KOPT-K1 (cell line): ENCODE data around the gene OR7D4.
"Not testable (repeated sequence)": the region's sequence is repeated elsewhere in the genome, so short reads cannot be mapped to it uniquely, and the experiment has no call there.

ENCODE experiments used
- H3K27ac ChIP-seq: fragments of 200-600 bp; sonication (generic); 2 replicates; pipeline ENCODE4 v1.5.1; 2016; ENCODE audit warnings: antibody characterized with exemption, mild to moderate bottlenecking, low read depth, low read length; ENCODE audit not compliant: poor library complexity, severe bottlenecking
- H3K36me3 ChIP-seq: fragments of 200-600 bp; sonication (generic); 2 replicates; pipeline ENCODE4 v1.5.1; 2017; ENCODE audit warnings: antibody characterized with exemption, mild to moderate bottlenecking, low read length, moderate library complexity; ENCODE audit not compliant: insufficient read depth
- H3K9me3 ChIP-seq: fragments of 200-600 bp; sonication (generic); 2 replicates; pipeline ENCODE4 v1.5.1; 2017; ENCODE audit warnings: antibody characterized with exemption, low read length, mild to moderate bottlenecking; ENCODE audit not compliant: insufficient read depth, poor library complexity, severe bottlenecking

The OR7D4 gene

DNA sequence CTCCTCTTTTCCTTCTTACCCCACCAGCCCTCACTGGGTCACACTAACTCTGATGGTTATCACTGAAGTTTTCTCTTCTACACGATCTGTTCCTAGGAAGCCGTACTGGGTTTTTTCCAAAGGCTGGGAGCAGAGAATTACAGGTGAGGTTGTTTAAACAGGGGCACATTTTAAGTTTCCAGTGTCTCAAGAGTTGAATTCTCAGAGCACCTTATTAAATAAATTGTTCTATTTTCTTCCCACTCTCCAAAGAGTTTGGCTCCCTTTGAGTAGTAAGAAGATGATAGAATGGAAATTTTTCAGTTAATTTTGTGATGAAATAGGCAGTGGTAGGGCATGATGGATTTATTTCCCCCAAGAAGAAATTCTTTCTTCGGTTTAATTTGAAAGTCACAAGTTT lies at the start of gene OR7D4:
TSS of gene OR7D4 (minus strand) at position 101 of the 400 bp plus-strand sequence. CDS start 4,752 bp downstream, outside the sequence.
- Histone ChIP-seq H3K36me3 (no peaks in the 10 kb centered on the region), H3K27ac (no peak within 1 kb of the TSS), H3K9me3 (peaks cover 15% of the 10 kb centered on the region)

DNA sequence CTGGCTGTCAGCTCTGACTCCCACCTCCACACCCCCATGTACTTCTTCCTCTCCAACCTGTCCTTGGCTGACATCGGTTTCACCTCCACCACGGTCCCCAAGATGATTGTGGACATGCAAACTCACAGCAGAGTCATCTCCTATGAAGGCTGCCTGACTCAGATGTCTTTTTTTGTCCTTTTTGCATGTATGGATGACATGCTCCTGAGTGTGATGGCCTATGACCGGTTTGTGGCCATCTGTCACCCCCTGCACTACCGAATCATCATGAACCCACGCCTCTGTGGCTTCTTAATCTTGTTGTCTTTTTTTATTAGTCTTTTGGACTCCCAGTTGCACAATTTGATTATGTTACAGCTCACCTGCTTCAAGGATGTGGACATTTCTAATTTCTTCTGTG lies 31.8 kb upstream of the OR7D4 start:
- H3K27ac ChIP-seq, result no peak overlapping the region
- H3K9me3 ChIP-seq, result peaks cover 1% of the 10 kb centered on the region
- no peaks in the 10 kb centered on the region for H3K36me3 ChIP-seq

DNA sequence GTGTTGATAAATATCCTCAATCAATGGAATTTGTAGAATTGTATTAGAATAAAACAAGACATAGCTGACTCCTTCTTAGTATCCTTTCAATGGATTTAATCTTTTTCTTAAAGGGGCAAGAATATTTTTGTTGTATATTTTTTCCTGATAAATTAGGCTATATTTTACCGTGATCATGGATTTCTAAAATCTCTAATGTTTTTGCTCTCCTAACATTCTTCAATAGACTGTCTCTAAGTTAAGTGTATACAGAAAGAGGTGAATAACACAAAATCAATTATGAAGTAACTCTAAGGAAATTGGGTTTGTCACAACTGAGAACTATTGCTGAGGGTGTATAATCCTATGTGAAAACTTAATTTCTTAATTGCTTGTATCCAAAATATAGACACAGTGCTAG lies 31.2 kb upstream of the OR7D4 start, which contains the start of gene OR7E24:
TSS of gene OR7E24 (plus strand) at position 301 of the 400 bp plus-strand sequence. CDS start 114 bp downstream, outside the sequence.
- no peak within 1 kb of the TSS for H3K27ac ChIP-seq
- no peaks in the 10 kb centered on the region for H3K36me3 ChIP-seq
- H3K9me3 ChIP-seq, result no peaks in the 10 kb centered on the region

DNA sequence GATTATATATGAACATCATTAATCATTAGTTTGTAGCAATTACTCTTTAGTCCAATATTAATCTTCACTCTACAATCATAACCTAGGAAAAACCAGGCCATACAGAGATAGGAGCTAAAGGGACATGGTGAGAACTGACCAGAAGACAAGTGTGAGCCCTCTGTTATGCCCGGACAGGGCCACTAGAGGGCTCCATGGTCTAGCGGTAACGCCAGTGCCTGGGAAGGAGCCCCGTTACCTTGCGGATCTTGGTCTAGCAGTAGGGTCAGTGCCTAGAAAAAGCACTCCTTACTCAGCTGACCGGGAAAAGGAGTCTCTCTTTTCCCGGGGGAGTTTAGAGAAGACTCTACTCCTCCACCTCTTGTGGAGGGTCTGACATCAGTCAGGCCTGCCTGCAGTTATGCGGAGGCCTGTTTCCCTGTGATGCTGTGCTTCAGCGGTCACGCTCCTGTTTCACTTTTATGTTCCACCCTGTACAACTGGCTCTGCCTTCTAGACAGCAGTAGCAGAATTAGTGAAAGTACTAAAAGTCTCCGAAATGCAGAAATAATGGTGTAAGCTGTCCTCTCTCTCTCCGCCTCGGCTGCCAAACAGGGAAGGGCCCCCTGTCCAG lies 13.8 kb downstream of the OR7D4 start:
- Histone ChIP-seq H3K36me3 (no peaks in the 10 kb centered on the region), H3K27ac (no peak overlapping the region), H3K9me3 (no peaks in the 10 kb centered on the region)

DNA sequence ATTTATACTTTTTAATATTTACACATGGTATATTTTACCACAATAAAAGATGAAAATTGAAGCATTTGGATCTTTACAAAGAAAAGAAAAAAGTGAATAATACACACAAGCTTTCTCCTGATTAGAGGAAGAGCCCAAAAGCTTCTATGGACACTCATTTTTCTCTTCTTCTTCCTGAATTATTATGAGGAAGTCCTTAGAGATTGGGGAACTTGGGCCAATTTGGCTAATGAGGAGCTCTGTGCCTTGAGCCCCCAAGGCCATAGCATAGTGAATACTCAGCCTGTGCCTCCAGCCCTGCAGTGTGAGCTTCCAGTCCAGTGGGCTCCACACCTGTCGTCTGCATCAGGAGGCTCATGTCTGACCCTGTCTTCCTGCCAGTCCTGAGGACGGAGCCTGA lies 21.3 kb downstream of the OR7D4 start:
- H3K27ac ChIP-seq, H3K9me3 ChIP-seq, H3K36me3 ChIP-seq: not testable (repeated sequence)

DNA sequence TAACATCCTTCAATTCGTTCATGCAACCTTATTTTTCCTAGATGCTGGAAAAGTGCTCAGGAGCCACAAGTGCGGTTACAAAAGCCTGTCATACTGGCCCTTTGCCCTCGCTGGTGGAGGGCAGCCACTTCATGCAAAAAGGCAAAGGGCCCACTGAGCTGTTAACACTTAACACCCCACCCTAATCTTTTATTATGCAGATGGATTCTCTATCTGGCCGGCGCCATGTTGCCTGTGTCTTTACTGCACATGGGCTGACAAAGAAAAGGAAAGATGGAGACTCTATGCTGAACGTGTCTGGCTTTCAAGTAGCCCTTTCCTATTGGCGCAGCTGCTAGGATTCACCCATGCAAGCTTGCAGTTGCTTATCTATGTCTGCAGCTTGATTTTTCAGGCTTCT lies 29.9 kb downstream of the OR7D4 start:
- no peak overlapping the region for H3K27ac ChIP-seq

DNA sequence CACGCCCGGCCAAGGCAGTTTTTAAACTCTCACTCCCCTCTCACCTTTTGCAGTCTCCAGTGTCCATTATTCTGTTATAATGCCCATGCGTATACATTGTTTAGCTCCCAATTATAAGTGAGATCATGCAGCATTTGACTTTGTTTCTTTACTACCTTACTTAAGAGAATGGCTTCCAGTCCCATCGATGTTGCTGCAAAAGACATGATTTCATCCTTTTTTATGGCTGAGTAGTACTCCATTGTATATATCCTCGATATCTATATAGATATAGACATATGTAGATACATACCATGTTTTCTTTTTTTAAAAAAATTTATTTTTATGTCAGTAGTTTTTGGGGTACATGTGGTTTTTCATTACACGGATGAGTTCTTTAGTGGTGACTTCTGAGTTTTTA lies 32.2 kb downstream of the OR7D4 start:
- no peaks in the 10 kb centered on the region for H3K36me3 ChIP-seq
- no peak overlapping the region for H3K27ac ChIP-seq
- peaks cover 17% of the 10 kb centered on the region for H3K9me3 ChIP-seq

More for the DNA sequence above, 29.9 kb downstream of the OR7D4 start:
- Histone ChIP-seq H3K9me3 (peaks cover 17% of the 10 kb centered on the region), H3K36me3 (no peaks in the 10 kb centered on the region)

DNA sequence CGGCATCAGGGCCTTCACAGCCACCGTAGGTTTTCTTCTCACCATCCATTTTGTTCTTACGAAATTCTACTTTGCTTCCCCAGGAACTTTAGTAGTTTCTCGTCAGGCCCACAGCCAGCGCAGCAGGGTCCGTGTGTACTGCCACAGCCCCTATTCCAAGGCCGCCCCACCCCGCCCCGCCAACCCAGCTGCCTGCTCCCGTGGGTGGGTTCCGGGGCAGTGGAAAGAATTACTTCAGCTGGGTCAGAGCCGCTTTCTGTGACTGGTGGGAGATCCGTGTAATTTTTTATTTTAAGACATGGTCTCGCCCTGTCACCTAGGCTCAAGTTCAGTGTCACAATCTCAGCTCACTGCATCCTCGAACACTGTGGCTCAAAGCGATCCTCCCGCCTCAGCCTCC lies 36.4 kb downstream of the OR7D4 start:
- peaks cover 4% of the 10 kb centered on the region for H3K9me3 ChIP-seq

DNA sequence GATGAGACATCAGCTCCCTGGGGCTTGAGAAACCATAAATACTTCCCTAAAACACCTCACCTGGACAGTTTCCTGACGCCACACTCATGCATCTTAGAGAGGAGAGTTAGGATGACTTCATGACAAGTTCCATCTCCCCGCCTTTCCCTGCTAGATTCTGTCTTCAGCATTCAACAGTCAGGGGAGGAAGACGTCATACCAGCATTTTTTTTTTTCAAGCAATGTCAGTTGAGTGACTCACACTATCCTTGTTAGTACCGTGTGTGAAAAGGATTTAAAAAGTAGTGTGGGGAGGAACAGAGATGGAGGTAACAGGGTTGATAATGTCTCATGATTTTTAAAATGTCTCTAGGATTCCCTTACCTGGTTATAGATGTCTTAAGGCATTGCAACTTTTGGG lies 40.5 kb downstream of the OR7D4 start, which contains the start of gene OR7D2:
TSS of gene OR7D2 (plus strand) at position 79 of the 400 bp plus-strand sequence. CDS start 6,803 bp downstream, outside the sequence.
- Histone ChIP-seq H3K27ac (no peak within 1 kb of the TSS), H3K9me3 (peaks cover 4% of the 10 kb centered on the region), H3K36me3 (no peaks in the 10 kb centered on the region)

More for the DNA sequence above, 36.4 kb downstream of the OR7D4 start:
- no peaks in the 10 kb centered on the region for H3K36me3 ChIP-seq
- H3K27ac ChIP-seq, result no peak overlapping the region

DNA sequence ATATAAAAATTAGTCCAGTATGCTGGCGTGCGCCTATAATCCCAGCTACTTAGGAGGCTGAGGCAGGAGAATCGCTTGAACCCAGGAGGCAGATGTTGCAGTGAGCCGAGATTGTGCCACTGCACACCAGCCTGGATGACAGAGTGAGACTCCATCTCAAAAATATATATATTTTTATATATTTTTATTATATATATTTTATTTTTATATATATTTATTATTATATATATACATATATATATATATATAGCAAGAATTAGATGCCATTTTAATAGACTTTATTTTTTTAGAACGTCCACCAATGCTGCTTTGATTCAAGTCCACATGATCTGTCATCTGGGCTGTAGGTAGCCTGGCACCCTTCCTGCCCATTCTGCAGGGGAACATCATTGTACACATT lies 44.1 kb downstream of the OR7D4 start:
- Histone ChIP-seq H3K36me3 (no peaks in the 10 kb centered on the region), H3K9me3 (peaks cover 4% of the 10 kb centered on the region)

DNA sequence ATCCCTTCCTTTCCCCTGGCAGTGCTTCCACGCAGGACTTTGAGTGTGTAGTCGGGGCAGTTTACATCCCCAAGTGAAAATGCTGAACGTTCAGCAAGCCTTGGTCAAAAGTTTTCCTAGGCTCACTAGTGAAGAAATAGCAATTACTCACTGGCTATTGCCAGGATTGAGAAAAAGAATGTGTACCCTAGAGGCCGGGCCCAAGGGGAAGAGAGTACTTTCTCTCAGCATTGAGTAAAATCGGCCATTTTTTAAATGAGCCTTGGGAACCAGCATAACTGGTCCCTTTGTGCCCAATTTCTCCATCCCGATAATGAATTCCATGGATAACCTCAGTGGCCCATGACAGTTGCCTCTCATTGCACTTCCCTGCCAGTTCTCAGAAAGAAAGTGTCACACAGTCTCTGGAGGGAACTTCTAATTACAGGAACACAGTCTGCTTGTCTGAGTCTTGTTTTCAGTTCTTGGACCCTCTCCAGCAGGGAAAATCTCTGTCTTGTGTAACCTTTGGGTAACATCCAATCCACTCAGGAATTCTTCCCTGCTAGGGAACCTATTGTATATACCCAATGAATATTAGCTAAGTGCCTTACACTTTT lies 47.9 kb downstream of the OR7D4 start:
- H3K27ac ChIP-seq, result no peak overlapping the region
- peaks cover 14% of the 10 kb centered on the region; the same call in 1 of the 2 replicates for H3K36me3 ChIP-seq
- no peaks in the 10 kb centered on the region for H3K9me3 ChIP-seq

More for the DNA sequence above, 44.1 kb downstream of the OR7D4 start:
- no peak overlapping the region for H3K27ac ChIP-seq

DNA sequence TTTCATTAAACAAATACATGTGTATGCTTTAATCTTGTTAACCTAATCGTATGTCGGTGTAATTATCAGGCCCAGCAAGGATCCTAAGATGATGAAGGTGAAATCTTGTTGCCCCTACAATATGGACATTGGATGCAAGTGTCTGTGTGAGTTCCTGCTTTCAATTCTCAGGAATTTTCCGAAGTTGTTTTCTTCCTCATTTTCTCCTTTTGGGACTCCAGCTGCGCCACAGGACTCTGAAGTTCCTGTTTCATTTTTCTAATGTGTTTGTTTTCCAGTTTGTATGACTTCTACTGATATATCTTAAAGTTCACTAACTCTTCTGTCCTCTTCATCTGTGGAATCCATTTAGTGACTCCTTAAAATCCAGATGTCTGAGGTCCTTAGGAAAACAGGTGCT lies 52.5 kb downstream of the OR7D4 start:
- H3K9me3 ChIP-seq, result no peaks in the 10 kb centered on the region
- H3K36me3 ChIP-seq, result peaks cover 60% of the 10 kb centered on the region
- no peak overlapping the region for H3K27ac ChIP-seq

DNA sequence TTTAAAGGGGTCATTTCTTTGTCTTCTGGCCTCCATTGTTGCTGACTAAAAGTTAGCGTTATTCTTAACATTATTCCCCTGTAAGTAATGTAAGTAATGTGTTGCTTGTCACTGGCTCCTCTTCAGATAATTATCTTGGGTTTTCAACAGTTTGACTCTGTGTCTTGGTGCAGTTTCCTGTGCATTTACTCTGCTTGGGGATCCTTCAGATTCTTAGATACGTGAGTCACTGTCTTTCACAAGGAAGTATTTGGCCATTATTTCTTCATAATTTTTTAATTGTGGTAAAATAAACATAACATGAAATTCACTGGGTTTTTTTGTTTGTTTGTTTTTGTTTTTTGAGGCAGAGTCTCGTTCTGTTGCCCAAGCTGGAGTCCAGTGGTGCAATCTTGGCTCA lies 54.1 kb downstream of the OR7D4 start:
- no peak overlapping the region for H3K27ac ChIP-seq
- H3K36me3 ChIP-seq, result peaks cover 76% of the 10 kb centered on the region
- no peaks in the 10 kb centered on the region for H3K9me3 ChIP-seq

DNA sequence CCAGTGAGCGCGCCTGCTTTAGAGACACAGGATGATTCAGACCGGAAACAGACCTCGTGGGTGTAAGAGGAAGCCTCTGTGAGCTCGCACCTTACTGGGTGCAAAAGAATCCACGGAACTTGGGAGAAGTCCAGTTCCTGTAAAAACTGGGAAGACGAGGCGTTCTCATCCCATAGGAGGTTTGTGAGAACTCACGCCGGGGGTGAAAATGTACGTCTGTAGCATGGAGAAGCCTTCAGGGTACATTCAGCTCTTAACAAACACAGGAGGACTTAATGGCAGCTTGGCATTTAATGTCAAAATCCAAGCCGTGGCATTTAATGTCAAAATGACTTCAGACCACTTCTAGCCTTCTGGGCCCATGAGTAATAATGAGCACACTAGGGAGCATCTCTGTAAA lies 58.0 kb downstream of the OR7D4 start:
- Histone ChIP-seq H3K27ac (no peak overlapping the region), H3K9me3 (no peaks in the 10 kb centered on the region), H3K36me3 (peaks cover 99% of the 10 kb centered on the region)
